ENCODE data around the gene DOCK6.
"Not testable (repeated sequence)": the region's sequence is repeated elsewhere in the genome, so short reads cannot be mapped to it uniquely, and the experiment has no call there.

GRCh38 chr19:11160440-11160768, 101.9 kb downstream of the DOCK6 start:
- TF ChIP-seq POLR2A, CTCF (IDR thresholded peaks at IDR 0.05): not testable (repeated sequence)
